ENCODE data around the gene TMEM41B.
"Not testable (repeated sequence)": the region's sequence is repeated elsewhere in the genome, so short reads cannot be mapped to it uniquely, and the experiment has no call there.

TMEM41B gene

DNA sequence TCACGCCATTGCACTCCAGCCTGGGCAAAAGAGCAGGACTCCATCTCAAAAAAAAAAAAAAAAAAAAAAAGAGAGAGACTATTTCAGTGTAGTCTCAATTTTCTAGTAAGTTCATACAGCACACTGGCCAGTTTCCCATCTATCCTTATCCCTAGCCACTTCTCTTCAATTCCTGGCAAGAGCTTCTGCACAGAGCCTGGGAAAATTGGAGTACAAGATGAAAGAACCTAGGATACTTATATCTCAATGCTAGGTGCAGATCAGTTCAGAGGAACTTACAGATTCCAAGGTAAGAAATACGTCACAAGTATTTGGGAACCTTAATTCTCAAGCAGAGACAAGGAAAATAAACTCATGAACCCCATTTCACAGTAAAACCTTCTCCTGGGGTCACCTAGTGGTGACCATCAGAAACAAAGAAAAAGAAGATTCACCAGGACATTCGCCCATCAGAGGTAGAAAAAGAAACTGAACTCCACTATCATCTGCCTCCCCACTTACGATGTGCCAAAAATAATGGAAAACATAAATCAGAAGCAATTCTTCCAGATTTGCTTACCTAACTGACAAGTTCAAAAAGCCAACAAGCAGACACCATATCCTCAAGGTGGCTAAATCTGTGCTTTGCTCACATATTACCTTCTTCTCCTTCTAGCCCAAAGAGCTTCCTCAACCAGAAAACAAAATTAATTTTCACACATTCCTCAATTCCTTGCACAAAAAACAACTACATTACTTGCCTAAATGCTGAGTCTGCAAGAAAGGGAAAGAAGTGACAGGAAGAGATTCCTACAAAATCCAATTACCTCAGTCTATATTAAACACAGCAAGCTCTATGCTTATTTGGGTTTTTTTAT is 54.2 kb downstream of the TMEM41B start:
- peak; percentile 8 for DNase-seq

DNA sequence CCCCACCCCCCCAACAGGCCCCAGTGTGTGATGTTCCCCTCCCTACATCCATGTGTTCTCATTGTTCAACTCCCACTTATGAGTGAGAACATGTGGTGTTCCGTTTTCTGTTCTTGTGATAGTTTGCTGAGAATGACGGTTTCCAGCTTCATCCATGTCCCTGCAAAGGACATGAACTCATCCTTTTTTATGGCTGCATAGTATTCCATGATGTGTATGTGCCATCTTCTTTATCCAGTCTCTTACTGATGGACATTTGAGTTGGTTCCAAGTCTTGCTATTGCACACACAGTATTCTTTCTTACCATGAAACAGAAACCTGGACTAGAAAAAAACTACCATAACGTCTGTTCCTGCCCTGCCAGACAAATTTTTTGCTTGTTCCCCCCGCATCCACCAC is 56.1 kb downstream of the TMEM41B start:
- not testable (repeated sequence) for DNase-seq

DNA sequence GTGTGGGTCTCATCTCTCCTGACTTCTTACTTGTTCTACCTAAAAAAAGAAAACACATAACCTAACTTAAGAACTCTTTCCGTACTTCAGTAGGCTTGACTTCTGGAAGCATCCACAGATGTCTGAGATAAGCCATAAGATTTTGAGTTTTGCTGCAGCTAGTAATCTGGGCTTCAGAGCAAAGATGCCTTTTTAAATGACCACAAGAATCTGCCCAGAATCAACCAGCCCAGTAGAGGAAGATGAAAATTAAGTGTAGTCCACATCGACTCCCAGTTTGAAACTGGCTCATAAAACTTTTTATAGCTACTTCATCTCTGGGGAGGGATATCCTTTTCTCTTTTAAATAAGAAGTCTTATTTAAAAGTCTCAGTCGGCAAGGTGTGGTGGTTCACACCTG is 60.0 kb downstream of the TMEM41B start:
- no peak for DNase-seq

DNA sequence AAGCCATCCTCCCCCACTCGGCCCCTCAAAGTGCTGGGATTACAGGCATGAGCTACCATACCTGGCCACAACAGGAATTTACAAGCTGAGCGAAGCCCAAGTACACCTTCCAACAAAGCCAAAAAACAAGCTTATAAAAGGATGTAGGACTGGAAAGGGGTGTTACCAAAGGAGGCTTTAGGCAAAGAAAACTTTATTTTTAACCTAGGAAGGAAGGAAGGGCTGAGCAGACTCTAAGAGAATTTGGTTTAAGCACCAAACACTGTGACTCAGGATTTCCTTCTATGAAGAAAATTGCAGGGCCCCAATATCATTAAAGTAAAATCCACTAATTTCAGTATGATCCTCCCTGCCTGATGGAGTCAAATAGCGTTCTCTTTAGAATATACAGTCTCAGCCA is 61.3 kb downstream of the TMEM41B start:
- DNase-seq = no peak

DNA sequence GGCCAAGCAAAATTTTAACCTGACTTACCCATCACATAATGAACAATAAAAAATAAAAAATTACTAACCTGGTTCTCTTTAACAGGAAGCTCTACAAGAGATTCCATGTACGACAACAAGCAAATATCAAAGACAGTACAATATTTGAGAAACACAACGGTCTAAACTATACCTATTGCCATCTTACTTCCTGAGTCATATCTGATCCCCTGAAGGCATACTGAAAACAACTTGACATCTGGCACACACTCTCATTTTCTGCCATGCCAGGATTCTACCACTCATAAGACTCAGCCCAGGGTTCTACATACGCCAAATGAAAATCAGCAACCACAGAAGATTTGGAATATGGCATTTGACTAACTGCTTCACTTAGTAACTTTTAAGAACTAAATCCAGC is 63.1 kb downstream of the TMEM41B start:
- no peak for DNase-seq

DNA sequence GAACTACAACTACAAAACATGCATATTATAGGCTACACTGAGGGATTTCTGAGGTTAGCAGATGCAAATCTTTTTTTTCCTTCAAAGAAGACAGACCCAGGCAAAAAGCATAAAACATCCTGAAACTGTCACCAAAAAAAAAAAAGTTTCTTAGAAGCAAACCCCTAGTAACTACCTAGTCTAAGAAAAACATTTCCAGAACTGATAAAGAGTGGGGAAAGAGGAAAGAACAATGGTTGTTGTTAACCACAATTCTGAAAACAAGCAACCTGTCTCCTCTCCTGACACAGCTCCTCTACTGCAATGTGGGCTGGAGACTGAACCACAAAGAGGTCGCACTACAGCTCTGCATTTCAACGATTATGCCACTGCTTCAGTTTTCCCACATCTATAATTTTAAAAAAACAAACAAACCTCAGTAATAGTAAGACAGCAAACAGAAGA is 64.2 kb downstream of the TMEM41B start:
- DNase-seq = no peak

DNA sequence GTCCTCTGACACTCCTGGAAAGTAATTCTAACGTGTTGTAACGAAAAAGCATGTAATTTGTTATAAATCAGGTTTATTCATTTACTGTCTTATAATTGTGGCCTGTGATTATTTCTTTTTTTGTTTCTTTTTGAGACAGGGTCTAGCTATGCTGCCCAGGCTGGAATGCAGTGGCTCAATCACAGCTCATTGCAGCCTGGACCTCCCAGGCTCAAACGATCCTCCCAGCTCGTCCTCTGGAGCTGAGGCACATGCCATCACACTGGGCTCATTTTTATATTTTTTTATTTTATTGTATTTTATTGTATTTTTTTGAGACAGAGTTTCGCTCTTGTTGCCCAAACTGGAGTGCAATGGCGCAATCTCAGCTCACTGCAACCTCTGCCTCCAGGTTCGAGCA is 65.1 kb downstream of the TMEM41B start:
- DNase-seq = no peak

DNA sequence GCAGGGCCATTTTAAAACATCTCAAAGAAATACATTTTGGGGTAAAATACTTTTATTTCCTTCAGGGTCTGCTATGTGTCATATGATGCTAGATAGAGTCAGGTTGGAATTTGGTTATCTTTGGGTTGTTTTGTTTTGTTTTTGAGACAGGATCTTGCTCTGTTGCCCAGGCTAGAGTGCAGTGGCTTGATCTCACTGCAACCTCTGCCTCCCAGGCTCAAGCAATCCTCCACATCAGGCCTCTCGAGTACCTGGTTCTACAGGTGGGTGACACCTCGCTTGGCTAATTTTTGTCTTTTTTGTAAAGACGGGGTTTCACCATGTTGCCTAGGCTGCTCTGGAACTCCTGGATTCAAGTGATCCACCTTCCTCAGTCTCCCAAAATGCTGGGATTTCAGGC is 66.5 kb downstream of the TMEM41B start:
- no peak for DNase-seq

DNA sequence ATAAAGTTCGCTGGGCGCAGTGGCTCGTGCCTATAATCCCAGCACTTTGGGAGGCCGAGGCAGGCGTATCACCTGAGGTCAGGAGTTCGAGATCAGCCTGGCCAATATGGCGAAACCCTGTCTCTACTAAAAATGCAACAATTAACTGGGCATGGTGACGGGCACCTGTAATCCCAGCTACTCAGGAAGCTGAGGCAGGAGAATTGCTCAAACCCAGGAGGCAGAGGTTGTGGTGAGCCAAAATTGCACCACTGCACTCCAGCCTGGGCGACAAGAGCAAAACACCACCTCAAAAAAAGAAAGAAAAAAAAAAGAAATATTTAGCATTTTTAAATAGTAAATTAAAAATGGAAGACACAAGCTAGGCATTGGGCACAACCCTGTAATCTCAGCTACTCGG is 78.2 kb downstream of the TMEM41B start:
- not testable (repeated sequence) for DNase-seq

DNA sequence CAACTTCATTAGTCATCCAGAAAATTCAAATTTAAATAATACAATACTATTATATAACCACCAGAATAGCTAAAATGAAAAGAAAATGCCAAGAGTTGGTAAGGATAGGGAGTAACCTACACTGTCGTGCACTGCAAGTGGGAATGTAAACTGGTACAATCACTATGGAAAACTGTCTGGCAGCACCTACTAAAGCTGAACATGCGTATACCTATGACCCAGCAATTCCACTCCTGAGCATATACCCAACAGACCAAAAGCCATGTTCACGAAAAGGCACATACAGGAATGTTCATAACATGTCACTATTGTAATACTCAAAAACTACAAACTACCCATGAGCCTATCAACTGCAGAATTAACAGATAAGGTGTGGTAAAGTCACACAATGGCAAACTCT is 81.9 kb downstream of the TMEM41B start:
- no peak for DNase-seq

DNA sequence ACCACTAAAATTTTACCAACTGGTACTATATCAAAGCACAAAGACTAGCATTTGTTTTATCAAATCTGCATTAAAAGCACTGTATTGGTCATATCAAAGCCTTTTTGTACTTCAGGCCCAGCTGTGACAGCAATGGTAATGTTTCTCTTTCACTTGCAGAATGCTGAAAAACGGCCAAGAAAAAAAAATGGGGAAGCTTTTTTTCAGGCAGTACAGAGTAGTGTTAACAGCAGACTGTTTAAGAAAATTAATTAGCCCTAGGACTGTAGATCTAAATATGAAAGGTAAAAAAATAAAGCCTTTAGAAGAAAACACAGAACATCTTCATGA is 82.6 kb downstream of the TMEM41B start:
- peak; percentile 88 for DNase-seq

All from midbrain (tissue), 1 donor.